Left lobe of liver (tissue), 2 donors: ENCODE results near the gene SMYD3. TPM values are rescaled to one million over a fixed set of nuclear protein-coding genes. Genes with fewer than 3 reads are reported as not detected.

ENCODE experiments used
- ATAC-seq: fragments of 200-7000 bp; cut with Tn5 transposase; one replicate; pipeline ENCODE4 v1.9.1; 2020; ENCODE audit warnings: mild to moderate bottlenecking, moderate library complexity
- DNase-seq: peaks from one replicate; pipeline ENCODE4 v3.0.0-alpha.2; 2020; ENCODE audit warnings: low spot score
- total RNA-seq: library from RNA; stranded (reverse); gene quantifications from one replicate; pipeline ENCODE4 v1.2.1, GENCODE V29; 2021
- donor health status: DM: no; HTN: no; CAD: no; lungs with moderate emphysema.
- donor health status: DM: no; HTN: yes; CAD: no.

Gene SMYD3
- total RNA-seq, 1 donor from 2014 or later = 6.7 TPM

- no peak for ATAC-seq
- DNase-seq = no peak
These were observed 348.9 kb downstream of the SMYD3 start for GRCh38 chr1:246158131-246158530.

GRCh38 chr1:246157516-246157915, 349.6 kb downstream of the SMYD3 start:
- ATAC-seq (no peak), DNase-seq (no peak)

GRCh38 chr1:246156847-246157246, 350.2 kb downstream of the SMYD3 start:
- ATAC-seq (no peak), DNase-seq (no peak)

- no peak for ATAC-seq
- no peak for DNase-seq
These were observed 351.2 kb downstream of the SMYD3 start for GRCh38 chr1:246155923-246156322.

- no peak for DNase-seq
- no peak for ATAC-seq
These were observed 353.3 kb downstream of the SMYD3 start for GRCh38 chr1:246153796-246154212.

- DNase-seq (no peak), ATAC-seq (no peak)
These were observed 354.1 kb downstream of the SMYD3 start for GRCh38 chr1:246152986-246153431.

GRCh38 chr1:246151796-246152434, 355.2 kb downstream of the SMYD3 start:
- DNase-seq = no peak

GRCh38 chr1:246149543-246149942, 357.5 kb downstream of the SMYD3 start:
- DNase-seq = no peak
- no peak for ATAC-seq

More at GRCh38 chr1:246151796-246152434, 355.2 kb downstream of the SMYD3 start:
- no peak for ATAC-seq

- no peak for ATAC-seq
- DNase-seq = no peak
These were observed 359.3 kb downstream of the SMYD3 start for GRCh38 chr1:246147524-246148461.

- DNase-seq = no peak
- ATAC-seq = no peak
These were observed 360.1 kb downstream of the SMYD3 start for GRCh38 chr1:246146804-246147523.

- ATAC-seq (no peak), DNase-seq (no peak)
These were observed 361.2 kb downstream of the SMYD3 start for GRCh38 chr1:246145900-246146299.

GRCh38 chr1:246144931-246145330, 362.1 kb downstream of the SMYD3 start:
- ATAC-seq = no peak
- no peak for DNase-seq

GRCh38 chr1:246142320-246142893, 364.7 kb downstream of the SMYD3 start:
- DNase-seq (no peak), ATAC-seq (no peak)

- ATAC-seq (no peak), DNase-seq (no peak)
These were observed 365.8 kb downstream of the SMYD3 start for GRCh38 chr1:246141306-246141705.

GRCh38 chr1:246139745-246140182, 367.3 kb downstream of the SMYD3 start:
- DNase-seq (no peak), ATAC-seq (no peak)

GRCh38 chr1:246138781-246139180, 368.3 kb downstream of the SMYD3 start:
- DNase-seq (no peak), ATAC-seq (no peak)

- DNase-seq = no peak
- ATAC-seq = no peak
These were observed 370.6 kb downstream of the SMYD3 start for GRCh38 chr1:246136477-246136876.

GRCh38 chr1:246134789-246135188, 372.3 kb downstream of the SMYD3 start:
- DNase-seq = no peak
- no peak for ATAC-seq

- ATAC-seq (no peak), DNase-seq (no peak)
These were observed 376.0 kb downstream of the SMYD3 start for GRCh38 chr1:246131095-246131494.

GRCh38 chr1:246128494-246129069, 378.5 kb downstream of the SMYD3 start:
- DNase-seq (no peak), ATAC-seq (no peak)

GRCh38 chr1:246126580-246126979, 380.5 kb downstream of the SMYD3 start:
- DNase-seq (no peak), ATAC-seq (no peak)
